ENCODE data around the gene PSMA5.
A peak's percentile ranks its signal among the peaks of the same experiment; 100 is the strongest.

PSMA5 gene

GRCh38 chr1:109372281-109372680 is 54.0 kb downstream of the PSMA5 start:
- no peaks in the 10 kb centered on the region for H3K9me3 Mint-ChIP-seq
- no peak overlapping the region for H3K4me3 Mint-ChIP-seq
- H3K27ac Mint-ChIP-seq: no peak overlapping the region
- H3K36me3 Mint-ChIP-seq (ENCODE audit: low read depth): no peaks in the 10 kb centered on the region
- H3K4me1 Mint-ChIP-seq (ENCODE audit: low read depth): peaks cover 32% of the 10 kb centered on the region
- peaks cover 9% of the 10 kb centered on the region for H3K27me3 Mint-ChIP-seq

GRCh38 chr1:109371341-109371739 is 54.9 kb downstream of the PSMA5 start:
- Mint-ChIP-seq H3K27me3 (peaks cover 9% of the 10 kb centered on the region), H3K9me3 (no peaks in the 10 kb centered on the region), H3K36me3 (ENCODE audit: low read depth) (no peaks in the 10 kb centered on the region), H3K4me1 (ENCODE audit: low read depth) (peaks cover 32% of the 10 kb centered on the region), H3K27ac (peak overlapping the region; percentile 2), H3K4me3 (peak overlapping the region; percentile 27)

GRCh38 chr1:109370712-109371340 is 55.4 kb downstream of the PSMA5 start:
- H3K9me3 Mint-ChIP-seq: no peaks in the 10 kb centered on the region
- H3K4me1 Mint-ChIP-seq (ENCODE audit: low read depth): peaks cover 32% of the 10 kb centered on the region
- H3K27ac Mint-ChIP-seq: peak overlapping the region; percentile 2
- H3K4me3 Mint-ChIP-seq: peak overlapping the region; percentile 27
- H3K36me3 Mint-ChIP-seq (ENCODE audit: low read depth): no peaks in the 10 kb centered on the region
- peaks cover 9% of the 10 kb centered on the region for H3K27me3 Mint-ChIP-seq

- H3K27me3 Mint-ChIP-seq: peaks cover 11% of the 10 kb centered on the region
- H3K27ac Mint-ChIP-seq: no peak overlapping the region
- H3K9me3 Mint-ChIP-seq: no peaks in the 10 kb centered on the region
- H3K36me3 Mint-ChIP-seq (ENCODE audit: low read depth): no peaks in the 10 kb centered on the region
- no peak overlapping the region for H3K4me3 Mint-ChIP-seq
- peaks cover 24% of the 10 kb centered on the region for H3K4me1 Mint-ChIP-seq (ENCODE audit: low read depth)
Measured at GRCh38 chr1:109369167-109369746, 57.0 kb downstream of the PSMA5 start.

- Mint-ChIP-seq H3K4me1 (ENCODE audit: low read depth) (peaks cover 24% of the 10 kb centered on the region), H3K36me3 (ENCODE audit: low read depth) (no peaks in the 10 kb centered on the region), H3K27ac (no peak overlapping the region), H3K27me3 (peaks cover 15% of the 10 kb centered on the region), H3K9me3 (no peaks in the 10 kb centered on the region), H3K4me3 (no peak overlapping the region)
Measured at GRCh38 chr1:109368464-109368863, 57.8 kb downstream of the PSMA5 start.

GRCh38 chr1:109367626-109368025 is 58.6 kb downstream of the PSMA5 start:
- Mint-ChIP-seq H3K4me1 (ENCODE audit: low read depth) (peaks cover 18% of the 10 kb centered on the region), H3K9me3 (no peaks in the 10 kb centered on the region), H3K4me3 (no peak overlapping the region), H3K27me3 (peaks cover 15% of the 10 kb centered on the region), H3K27ac (no peak overlapping the region), H3K36me3 (ENCODE audit: low read depth) (no peaks in the 10 kb centered on the region)

GRCh38 chr1:109365642-109366204 is 60.5 kb downstream of the PSMA5 start:
- Mint-ChIP-seq H3K27me3 (peaks cover 13% of the 10 kb centered on the region), H3K27ac (no peak overlapping the region), H3K36me3 (ENCODE audit: low read depth) (no peaks in the 10 kb centered on the region), H3K4me3 (no peak overlapping the region), H3K9me3 (no peaks in the 10 kb centered on the region), H3K4me1 (ENCODE audit: low read depth) (peaks cover 3% of the 10 kb centered on the region)

GRCh38 chr1:109361649-109362048 is 64.6 kb downstream of the PSMA5 start:
- Mint-ChIP-seq H3K27me3 (peaks cover 6% of the 10 kb centered on the region), H3K36me3 (ENCODE audit: low read depth) (no peaks in the 10 kb centered on the region), H3K27ac (no peak overlapping the region), H3K4me1 (ENCODE audit: low read depth) (no peaks in the 10 kb centered on the region), H3K4me3 (no peak overlapping the region), H3K9me3 (no peaks in the 10 kb centered on the region)

- H3K27ac Mint-ChIP-seq: peak overlapping the region; percentile 17
- H3K4me1 Mint-ChIP-seq (ENCODE audit: low read depth): no peaks in the 10 kb centered on the region
- no peak overlapping the region for H3K4me3 Mint-ChIP-seq
- H3K36me3 Mint-ChIP-seq (ENCODE audit: low read depth): no peaks in the 10 kb centered on the region
- peaks cover 6% of the 10 kb centered on the region for H3K27me3 Mint-ChIP-seq
- H3K9me3 Mint-ChIP-seq: no peaks in the 10 kb centered on the region
Measured at GRCh38 chr1:109361069-109361468, 65.2 kb downstream of the PSMA5 start.

GRCh38 chr1:109357616-109358015 is 68.6 kb downstream of the PSMA5 start:
- H3K4me1 Mint-ChIP-seq (ENCODE audit: low read depth): no peaks in the 10 kb centered on the region
- H3K9me3 Mint-ChIP-seq: no peaks in the 10 kb centered on the region
- H3K4me3 Mint-ChIP-seq: no peak overlapping the region
- no peaks in the 10 kb centered on the region for H3K27me3 Mint-ChIP-seq
- no peaks in the 10 kb centered on the region for H3K36me3 Mint-ChIP-seq (ENCODE audit: low read depth)
- no peak overlapping the region for H3K27ac Mint-ChIP-seq

GRCh38 chr1:109356915-109357314 is 69.3 kb downstream of the PSMA5 start:
- H3K4me1 Mint-ChIP-seq (ENCODE audit: low read depth): no peaks in the 10 kb centered on the region
- no peak overlapping the region for H3K27ac Mint-ChIP-seq
- no peaks in the 10 kb centered on the region for H3K27me3 Mint-ChIP-seq
- no peaks in the 10 kb centered on the region for H3K9me3 Mint-ChIP-seq
- no peak overlapping the region for H3K4me3 Mint-ChIP-seq
- no peaks in the 10 kb centered on the region for H3K36me3 Mint-ChIP-seq (ENCODE audit: low read depth)

GRCh38 chr1:109356505-109356904 is 69.7 kb downstream of the PSMA5 start:
- no peaks in the 10 kb centered on the region for H3K36me3 Mint-ChIP-seq (ENCODE audit: low read depth)
- H3K4me3 Mint-ChIP-seq: no peak overlapping the region
- H3K4me1 Mint-ChIP-seq (ENCODE audit: low read depth): no peaks in the 10 kb centered on the region
- no peaks in the 10 kb centered on the region for H3K27me3 Mint-ChIP-seq
- H3K27ac Mint-ChIP-seq: no peak overlapping the region
- H3K9me3 Mint-ChIP-seq: no peaks in the 10 kb centered on the region

- Mint-ChIP-seq H3K9me3 (no peaks in the 10 kb centered on the region), H3K4me3 (no peak overlapping the region), H3K36me3 (ENCODE audit: low read depth) (no peaks in the 10 kb centered on the region)
Measured at GRCh38 chr1:109354929-109355328, 71.3 kb downstream of the PSMA5 start.

GRCh38 chr1:109351457-109351856 is 74.8 kb downstream of the PSMA5 start:
- no peak overlapping the region for H3K27ac Mint-ChIP-seq
- H3K36me3 Mint-ChIP-seq (ENCODE audit: low read depth): no peaks in the 10 kb centered on the region
- H3K27me3 Mint-ChIP-seq: no peaks in the 10 kb centered on the region
- no peaks in the 10 kb centered on the region for H3K9me3 Mint-ChIP-seq
- no peak overlapping the region for H3K4me3 Mint-ChIP-seq
- H3K4me1 Mint-ChIP-seq (ENCODE audit: low read depth): no peaks in the 10 kb centered on the region

More at GRCh38 chr1:109354929-109355328, 71.3 kb downstream of the PSMA5 start:
- Mint-ChIP-seq H3K27me3 (no peaks in the 10 kb centered on the region), H3K27ac (no peak overlapping the region), H3K4me1 (ENCODE audit: low read depth) (no peaks in the 10 kb centered on the region)

GRCh38 chr1:109350655-109351054 is 75.6 kb downstream of the PSMA5 start:
- no peak overlapping the region for H3K4me3 Mint-ChIP-seq
- H3K27me3 Mint-ChIP-seq: no peaks in the 10 kb centered on the region
- no peak overlapping the region for H3K27ac Mint-ChIP-seq
- no peaks in the 10 kb centered on the region for H3K4me1 Mint-ChIP-seq (ENCODE audit: low read depth)
- H3K36me3 Mint-ChIP-seq (ENCODE audit: low read depth): no peaks in the 10 kb centered on the region
- H3K9me3 Mint-ChIP-seq: no peaks in the 10 kb centered on the region

GRCh38 chr1:109350182-109350581 is 76.1 kb downstream of the PSMA5 start:
- no peaks in the 10 kb centered on the region for H3K4me1 Mint-ChIP-seq (ENCODE audit: low read depth)
- H3K27ac Mint-ChIP-seq: no peak overlapping the region
- no peak overlapping the region for H3K4me3 Mint-ChIP-seq

More at GRCh38 chr1:109350182-109350581, 76.1 kb downstream of the PSMA5 start:
- Mint-ChIP-seq H3K9me3 (no peaks in the 10 kb centered on the region), H3K36me3 (ENCODE audit: low read depth) (no peaks in the 10 kb centered on the region), H3K27me3 (no peaks in the 10 kb centered on the region)
